Mesenchymal stem cell (in vitro differentiated cells and primary cell): Measurements from ENCODE around the gene SOD1.

ENCODE experiments used
- DNase-seq: peaks from one replicate; pipeline ENCODE4 v3.0.0-alpha.2; 2013
- H2AFZ ChIP-seq: one replicate; pipeline ENCODE4 v1.6.1; 2013; ENCODE audit warnings: low read depth, mild to moderate bottlenecking, control low read depth, inconsistent platforms, low read length, moderate library complexity
- H2AK5ac ChIP-seq: 2 replicates; pipeline ENCODE4 v1.6.1; 2013; ENCODE audit warnings: low read length, moderate library complexity, mild to moderate bottlenecking, inconsistent platforms; ENCODE audit not compliant: severe bottlenecking
- H2BK120ac ChIP-seq: one replicate; pipeline ENCODE4 v1.6.1; 2013; ENCODE audit warnings: low read depth, mild to moderate bottlenecking, inconsistent platforms, low read length, moderate library complexity
- H2BK12ac ChIP-seq, 2 experiments: one replicate each; pipeline ENCODE4 v1.6.1; 2013; ENCODE audit warnings: inconsistent platforms in 2 of 2, low read length in 2 of 2, mild to moderate bottlenecking in 2 of 2, moderate library complexity in 2 of 2, control low read depth in 1 of 2
- H2BK15ac ChIP-seq: one replicate; pipeline ENCODE4 v1.6.1; 2013; ENCODE audit warnings: mild to moderate bottlenecking, low read depth, inconsistent platforms; ENCODE audit not compliant: poor library complexity, severe bottlenecking
- H2BK5ac ChIP-seq: 2 replicates; pipeline ENCODE4 v1.6.1; 2013; ENCODE audit warnings: low read depth, mild to moderate bottlenecking, low read length, control low read depth, inconsistent platforms; ENCODE audit not compliant: poor library complexity, severe bottlenecking
- H3K14ac ChIP-seq, 2 experiments: one replicate each; pipeline ENCODE4 v1.6.1; 2013; ENCODE audit warnings: inconsistent platforms in 2 of 2, low read length in 2 of 2, control low read depth in 1 of 2, mild to moderate bottlenecking in 1 of 2, moderate library complexity in 1 of 2
- H3K18ac ChIP-seq, 2 experiments: one replicate each; pipeline ENCODE4 v1.6.1; 2013; ENCODE audit warnings: inconsistent platforms in 2 of 2, low read length in 2 of 2, control low read depth in 1 of 2, low read depth in 1 of 2, mild to moderate bottlenecking in 1 of 2
- H3K23ac ChIP-seq, 2 experiments: one replicate each; pipeline ENCODE4 v1.6.1; 2013; ENCODE audit warnings: inconsistent platforms in 2 of 2, low read length in 2 of 2, mild to moderate bottlenecking in 2 of 2, moderate library complexity in 2 of 2, control low read depth in 1 of 2
- H3K27ac ChIP-seq: 2 replicates; pipeline ENCODE4 v1.5.1; 2013; ENCODE audit warnings: mild to moderate bottlenecking, moderate library complexity, low read length, control low read depth, inconsistent platforms; ENCODE audit not compliant: poor library complexity, severe bottlenecking
- H3K27me3 ChIP-seq, 2 experiments: 2 replicates each; pipeline versions ENCODE4 v1.6.1 to v1.7.0; 2013; ENCODE audit warnings: low read length in 2 of 2, mild to moderate bottlenecking in 2 of 2, moderate library complexity in 2 of 2, control low read depth in 1 of 2, inconsistent platforms in 1 of 2; ENCODE audit not compliant: control insufficient read depth in 1 of 2, insufficient read depth in 1 of 2
- H3K36me3 ChIP-seq, 2 experiments: 2 replicates each; pipeline versions ENCODE4 v1.6.1 to v1.7.0; 2013; ENCODE audit warnings: low read length in 2 of 2, control low read depth in 1 of 2, inconsistent platforms in 1 of 2, low read depth in 1 of 2, mild to moderate bottlenecking in 1 of 2; ENCODE audit not compliant: insufficient read depth in 2 of 2, control insufficient read depth in 1 of 2
- H3K4ac ChIP-seq, 2 experiments: one replicate each; pipeline ENCODE4 v1.6.1; 2013; ENCODE audit warnings: inconsistent platforms in 2 of 2, low read length in 2 of 2, mild to moderate bottlenecking in 2 of 2, moderate library complexity in 2 of 2, control low read depth in 1 of 2, low read depth in 1 of 2
- H3K4me1 ChIP-seq: 2 replicates; pipeline ENCODE4 v1.6.1; 2013; ENCODE audit warnings: low read depth, low read length, control low read depth; ENCODE audit not compliant: control insufficient read depth, insufficient read depth
- H3K4me2 ChIP-seq: 2 replicates; pipeline ENCODE4 v1.6.1; 2013; ENCODE audit warnings: low read length, mild to moderate bottlenecking, inconsistent platforms; ENCODE audit not compliant: poor library complexity, severe bottlenecking
- H3K4me3 ChIP-seq, 2 experiments: 2 replicates each; pipeline versions ENCODE4 v1.5.1 to v1.7.0; 2013; ENCODE audit warnings: low read length in 2 of 2, mild to moderate bottlenecking in 2 of 2, control low read depth in 1 of 2, low read depth in 1 of 2; ENCODE audit not compliant: insufficient read depth in 1 of 2
- H3K79me1 ChIP-seq: replicated peaks from 2 replicates; pipeline ENCODE4 v1.6.1; 2013; ENCODE audit warnings: mild to moderate bottlenecking, control low read depth, low read length, inconsistent platforms; ENCODE audit not compliant: poor library complexity, severe bottlenecking
- H3K9ac ChIP-seq: 2 replicates; pipeline ENCODE4 v1.7.0; 2013; ENCODE audit warnings: mild to moderate bottlenecking, low read length, moderate library complexity
- H3K9me3 ChIP-seq: 2 replicates; pipeline ENCODE4 v1.7.0; 2013; ENCODE audit warnings: mild to moderate bottlenecking, low read length; ENCODE audit not compliant: control insufficient read depth
- H4K8ac ChIP-seq: one replicate; pipeline ENCODE4 v1.6.1; 2013; ENCODE audit warnings: inconsistent platforms, mild to moderate bottlenecking, low read length, moderate library complexity
- H4K91ac ChIP-seq: one replicate; pipeline ENCODE4 v1.6.1; 2013; ENCODE audit warnings: mild to moderate bottlenecking, low read length, inconsistent platforms
- WGBS: methylation state at CpG from one replicate; pipeline ENCODE4 v1.1.7; 2013; ENCODE audit warnings: mixed read lengths; 5-methylcytosine and 5-hydroxymethylcytosine counted together

The SOD1 gene

DNA sequence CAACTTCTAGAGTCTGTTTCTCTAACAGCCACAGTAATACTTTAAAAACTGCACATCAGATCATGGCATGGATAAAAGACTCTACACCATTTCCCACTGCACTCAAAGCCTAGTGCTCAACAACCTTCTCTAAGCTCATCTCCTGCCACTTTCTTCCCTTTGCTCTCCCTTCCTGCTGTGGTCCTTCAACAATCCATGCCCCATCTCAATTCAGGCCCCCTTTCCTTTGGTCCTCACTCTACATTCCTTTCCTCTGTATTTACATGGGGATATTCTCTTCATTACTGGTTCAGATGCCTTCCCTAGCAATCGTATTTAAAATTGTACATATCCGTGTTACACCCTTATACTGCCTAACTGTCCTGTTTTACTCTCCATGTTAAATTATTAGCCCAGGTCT, 19.0 kb downstream of the SOD1 start:
- no peak overlapping the region for H3K14ac ChIP-seq
- no peak overlapping the region for H3K18ac ChIP-seq
- no peak overlapping the region for H2AK5ac ChIP-seq
- no peaks in the 10 kb centered on the region for H3K4me1 ChIP-seq
- H4K8ac ChIP-seq = no peak overlapping the region
- H3K9ac ChIP-seq = no peak overlapping the region
- H3K9me3 ChIP-seq = no peaks in the 10 kb centered on the region
- no peak overlapping the region for H2BK12ac ChIP-seq
- no peaks in the 10 kb centered on the region for H3K27me3 ChIP-seq
- no peak overlapping the region for H2BK15ac ChIP-seq
- no peak overlapping the region for H4K91ac ChIP-seq
- no peak overlapping the region for H3K27ac ChIP-seq
- H3K36me3 ChIP-seq = peaks cover 0 to 81% of the 10 kb centered on the region in 2 experiments
- no peak overlapping the region for H3K4me3 ChIP-seq
- H2AFZ ChIP-seq = no peak overlapping the region
- H3K23ac ChIP-seq = no peak overlapping the region
- H3K4me2 ChIP-seq = no peak overlapping the region
- no peak overlapping the region for H2BK120ac ChIP-seq
- no peak overlapping the region for H2BK5ac ChIP-seq
- no peak overlapping the region for H3K4ac ChIP-seq
- DNase-seq = no peak
- WGBS = 97% methylated on average over 2 of the region's 2 CpGs
- peaks cover 30% of the 10 kb centered on the region for H3K79me1 ChIP-seq

GRCh38 chr21:31682620-31683019, 23.1 kb downstream of the SOD1 start:
- Histone ChIP-seq H2BK15ac (no peak overlapping the region), H4K8ac (no peak overlapping the region), H2AK5ac (no peak overlapping the region), H2BK120ac (no peak overlapping the region), H3K27me3 (no peaks in the 10 kb centered on the region), H3K4me1 (no peaks in the 10 kb centered on the region), H3K27ac (no peak overlapping the region), H3K9ac (no peak overlapping the region), H2BK5ac (no peak overlapping the region), H3K23ac (no peak overlapping the region), H2AFZ (no peak overlapping the region), H3K36me3 (peaks cover 13 to 95% of the 10 kb centered on the region in 2 experiments), H3K79me1 (peaks cover 30% of the 10 kb centered on the region), H3K18ac (no peak overlapping the region), H3K4me3 (no peak overlapping the region), H2BK12ac (no peak overlapping the region), H3K4me2 (no peak overlapping the region), H4K91ac (no peak overlapping the region), H3K4ac (no peak overlapping the region), H3K9me3 (no peaks in the 10 kb centered on the region), H3K14ac (no peak overlapping the region)
- no peak for DNase-seq

- Histone ChIP-seq H3K9me3 (no peaks in the 10 kb centered on the region), H4K8ac (no peak overlapping the region), H3K14ac (no peak overlapping the region), H2BK15ac (no peak overlapping the region), H3K4me3 (no peak overlapping the region), H2BK12ac (no peak overlapping the region), H4K91ac (no peak overlapping the region), H3K23ac (no peak overlapping the region), H2BK120ac (no peak overlapping the region), H3K36me3 (peaks cover 17 to 95% of the 10 kb centered on the region in 2 experiments), H3K79me1 (peaks cover 27% of the 10 kb centered on the region), H2AK5ac (no peak overlapping the region), H3K27ac (no peak overlapping the region), H2BK5ac (no peak overlapping the region), H2AFZ (no peak overlapping the region), H3K4me2 (no peak overlapping the region), H3K4me1 (no peaks in the 10 kb centered on the region), H3K9ac (no peak overlapping the region), H3K27me3 (no peaks in the 10 kb centered on the region), H3K18ac (no peak overlapping the region), H3K4ac (no peak overlapping the region)
- 89% methylated on average over 4 of the region's 5 CpGs for WGBS
- DNase-seq = no peak
Measured at GRCh38 chr21:31683029-31683428, 23.5 kb downstream of the SOD1 start.

- H3K4me2 ChIP-seq = no peak overlapping the region
- 100% methylated on average over 3 of the region's 7 CpGs for WGBS
- H2BK5ac ChIP-seq = no peak overlapping the region
- no peak overlapping the region for H3K27ac ChIP-seq
- H3K9ac ChIP-seq = no peak overlapping the region
- no peak overlapping the region for H3K14ac ChIP-seq
- H2AFZ ChIP-seq = no peak overlapping the region
- H2BK120ac ChIP-seq = no peak overlapping the region
- H3K23ac ChIP-seq = no peak overlapping the region
- no peaks in the 10 kb centered on the region for H3K27me3 ChIP-seq
- no peak overlapping the region for H2BK15ac ChIP-seq
- H4K91ac ChIP-seq = no peak overlapping the region
- DNase-seq = no peak
- H2AK5ac ChIP-seq = no peak overlapping the region
- H3K9me3 ChIP-seq = no peaks in the 10 kb centered on the region
- no peak overlapping the region for H3K4ac ChIP-seq
- peaks cover 31% of the 10 kb centered on the region for H3K79me1 ChIP-seq
- H2BK12ac ChIP-seq = no peak overlapping the region
- H4K8ac ChIP-seq = no peak overlapping the region
- H3K4me3 ChIP-seq = no peak overlapping the region
- peaks cover 24 to 94% of the 10 kb centered on the region in 2 experiments for H3K36me3 ChIP-seq
- no peak overlapping the region for H3K18ac ChIP-seq
- H3K4me1 ChIP-seq = no peaks in the 10 kb centered on the region
Measured at GRCh38 chr21:31684918-31685317, 25.4 kb downstream of the SOD1 start.
